ENCODE measurements around the gene TFPT. TPM values are rescaled to one million over a fixed set of nuclear protein-coding genes. Genes with fewer than 3 reads are reported as not detected.

Gene TFPT
- total RNA-seq, 4 donors from 2014 or later: 7.7 to 17.9 (median 13.5) TPM

- WGBS, 2 donors: 4% methylated on average over 21 to 25 of the region's 35 CpGs
- intact Hi-C loops (cut with DNase I): no loop called here
- TF ChIP-seq CTCF (IDR thresholded peaks at IDR 0.05) (no peak), POLR2A (IDR thresholded peaks at IDR 0.05) (no peak)
- no peaks in the 10 kb centered on the region for H3K27me3 ChIP-seq
- no peaks in the 10 kb centered on the region for H3K9me3 ChIP-seq
- peak; percentile 80 to 87 for DNase-seq
- H3K36me3 ChIP-seq: peaks cover 6 to 7% of the 10 kb centered on the region in 2 donors
- peak overlapping the region in 1 of 3 donors; percentile 26 for H3K27ac ChIP-seq
- peaks cover 26 to 45% of the 10 kb centered on the region in 2 donors for H3K4me1 ChIP-seq
- no peak overlapping the region for H3K4me3 ChIP-seq (replicated peaks in 1 of 3)
Measured at GRCh38 chr19:54162241-54162805, 46.9 kb upstream of the TFPT start.

- H3K36me3 ChIP-seq: peaks cover 19 to 21% of the 10 kb centered on the region in 2 donors
- TF ChIP-seq CTCF (IDR thresholded peaks at IDR 0.05): no peak
- no peak for TF ChIP-seq POLR2A (IDR thresholded peaks at IDR 0.05)
- no peaks in the 10 kb centered on the region for H3K9me3 ChIP-seq
- intact Hi-C loops (cut with DNase I): no loop called here
- H3K4me1 ChIP-seq: peaks cover 26 to 45% of the 10 kb centered on the region in 2 donors
- peak overlapping the region in 1 of 3 donors; percentile 37 for H3K4me3 ChIP-seq (replicated peaks in 1 of 3)
- DNase-seq: peak; percentile 31 to 32
- peak overlapping the region in 2 of 3 donors; percentile 73 to 75 for H3K27ac ChIP-seq
- H3K27me3 ChIP-seq: no peaks in the 10 kb centered on the region
- 27 to 35% methylated on average over 13 of the region's 13 CpGs for WGBS, 2 donors
Measured at GRCh38 chr19:54160854-54161253, 45.4 kb upstream of the TFPT start.

GRCh38 chr19:54160182-54160811, 44.8 kb upstream of the TFPT start:
- H3K36me3 ChIP-seq: peaks cover 24 to 26% of the 10 kb centered on the region in 2 donors

GRCh38 chr19:54159352-54160181, 44.1 kb upstream of the TFPT start, which contains the start of gene LENG1:
Gene LENG1 (minus strand): TSS chr19:54159721. CDS start chr19:54159695, 26 bp downstream.
- WGBS, 2 donors: 1% methylated on average over 42 to 55 of the region's 72 CpGs
- no peaks in the 10 kb centered on the region for H3K9me3 ChIP-seq
- TF ChIP-seq CTCF (IDR thresholded peaks at IDR 0.05) (peak in 3 of 6 experiments; percentile 26 to 47 (median 40)), POLR2A (IDR thresholded peaks at IDR 0.05) (peak in 1 of 2 donors; percentile 67)
- peak within 1 kb of the TSS; percentile 93 to 99 (median 97) for H3K27ac ChIP-seq
- peaks cover 26 to 43% of the 10 kb centered on the region in 2 donors for H3K4me1 ChIP-seq
- peak; percentile 100 for DNase-seq
- H3K4me3 ChIP-seq (replicated peaks in 1 of 3): peak within 1 kb of the TSS; percentile 43 to 78 (median 47)
- H3K27me3 ChIP-seq: no peaks in the 10 kb centered on the region
- H3K36me3 ChIP-seq: peaks cover 32 to 33% of the 10 kb centered on the region in 2 donors
- intact Hi-C loops (cut with DNase I): no loop called here

More at GRCh38 chr19:54160182-54160811, 44.8 kb upstream of the TFPT start:
- H3K27me3 ChIP-seq: no peaks in the 10 kb centered on the region
- H3K4me3 ChIP-seq (replicated peaks in 1 of 3): peak overlapping the region in 2 of 3 donors; percentile 16 to 37
- H3K4me1 ChIP-seq: peaks cover 26 to 45% of the 10 kb centered on the region in 2 donors
- peak in 1 of 6 experiments; percentile 10 for TF ChIP-seq CTCF (IDR thresholded peaks at IDR 0.05)
- TF ChIP-seq POLR2A (IDR thresholded peaks at IDR 0.05): peak in 1 of 2 donors; percentile 1
- H3K9me3 ChIP-seq: no peaks in the 10 kb centered on the region
- peak overlapping the region; percentile 55 to 75 (median 73) for H3K27ac ChIP-seq
- WGBS, 2 donors: 2 to 3% methylated on average over 26 of the region's 28 CpGs
- intact Hi-C loops (cut with DNase I): no loop called here
- DNase-seq: peak; percentile 15 to 36
